Effector CD4-positive, alpha-beta T cell (primary cell): ENCODE measurements around the gene SBF2.
"Not testable (repeated sequence)": the region's sequence is repeated elsewhere in the genome, so short reads cannot be mapped to it uniquely, and the experiment has no call there.

Experiments
- DNase-seq: peaks from one replicate; pipeline ENCODE4 v3.0.0-alpha.2; 2020

Gene SBF2

DNA sequence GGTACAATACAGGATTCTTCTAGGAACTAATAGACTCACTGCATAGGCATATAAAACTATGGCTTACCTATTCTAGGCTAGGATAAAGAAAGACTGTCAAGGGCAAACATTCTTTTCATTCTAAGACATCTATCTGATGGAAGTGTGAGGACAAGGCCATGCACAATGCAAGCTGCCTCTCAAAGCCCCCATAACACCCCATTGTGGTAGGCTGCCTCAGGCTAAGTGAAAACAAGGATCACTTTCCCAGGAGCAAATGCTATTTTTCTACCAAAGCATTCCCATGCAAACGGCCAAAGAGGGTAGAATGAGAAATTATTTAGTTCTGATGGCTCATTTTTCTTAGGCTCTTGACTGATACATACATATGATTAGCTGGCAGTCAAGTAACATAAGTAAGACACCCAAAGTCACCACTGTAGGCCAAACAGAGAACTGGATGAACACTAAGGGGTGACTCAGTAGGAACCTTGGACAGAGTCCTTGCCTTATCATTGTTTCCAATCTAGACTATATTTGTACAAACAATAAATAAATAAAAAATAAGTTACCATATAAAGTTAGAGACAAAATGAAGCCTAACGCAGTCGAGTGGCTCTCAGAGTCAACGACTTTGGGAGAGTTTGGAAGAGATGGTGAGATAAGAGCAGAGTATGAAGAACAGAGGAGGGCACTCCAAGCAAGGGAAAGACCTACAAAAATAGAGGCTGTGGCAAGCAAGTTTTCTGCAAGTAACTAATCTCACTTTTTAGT is 303.6 kb downstream of the SBF2 start:
- no peak for DNase-seq

DNA sequence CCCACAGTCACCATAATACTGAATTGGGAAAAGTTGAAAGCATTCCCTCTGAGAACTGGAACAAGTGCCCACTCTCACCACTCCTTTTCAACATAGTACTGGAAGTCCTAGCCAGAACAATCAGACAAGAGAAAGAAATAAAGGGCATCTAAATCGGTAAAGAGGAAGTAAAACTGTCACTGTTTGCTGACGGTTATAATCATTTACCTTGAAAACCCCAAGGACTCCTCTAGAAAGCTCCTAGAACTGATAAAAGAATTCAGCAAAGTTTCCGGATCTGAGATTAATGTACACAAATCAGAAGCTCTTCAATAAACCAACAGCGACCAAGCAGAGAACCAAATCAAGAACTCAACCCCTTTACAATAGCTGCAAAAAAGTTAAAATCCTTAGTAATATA is 306.7 kb downstream of the SBF2 start:
- not testable (repeated sequence) for DNase-seq

DNA sequence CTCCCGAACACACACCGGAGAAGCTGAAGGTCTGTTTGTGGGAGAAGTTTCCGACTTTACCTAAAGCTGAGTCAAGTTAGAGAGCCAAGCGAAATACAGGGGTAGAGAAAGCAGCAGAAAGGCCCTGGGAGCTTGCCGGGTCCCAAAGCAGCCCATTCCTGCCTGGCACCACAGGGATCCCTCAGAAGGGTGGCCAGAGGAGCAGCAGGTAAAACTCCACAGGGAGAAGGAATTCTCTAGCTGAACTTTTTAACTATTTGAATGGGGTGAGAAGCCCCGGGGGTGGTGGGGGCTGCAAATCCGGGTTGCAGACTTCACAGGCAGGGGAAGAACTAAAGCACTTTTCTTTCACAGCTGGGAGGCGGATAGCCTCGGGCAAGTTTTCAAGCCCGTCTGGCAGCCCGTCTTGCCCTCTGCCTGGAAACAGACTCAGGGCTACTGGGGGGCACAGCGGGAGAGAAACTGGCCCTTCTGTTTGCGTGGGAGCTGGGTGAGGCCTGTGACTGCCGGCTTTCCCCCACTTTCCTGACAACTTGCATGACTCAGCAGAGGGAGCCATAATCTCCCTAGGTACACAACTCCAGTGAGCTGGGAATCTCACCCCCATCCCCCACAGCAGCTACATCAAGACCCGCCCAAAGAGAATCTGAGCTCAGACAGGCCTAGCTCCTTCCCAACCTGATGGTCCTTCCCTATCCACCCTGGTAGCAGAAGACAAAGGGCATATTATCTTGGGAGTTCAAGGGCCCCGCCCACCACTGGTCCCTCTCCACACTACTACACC is 311.0 kb downstream of the SBF2 start:
- no peak for DNase-seq

- no peak for DNase-seq
Observed at GRCh38 chr11:9982127-9982795, 311.8 kb downstream of the SBF2 start.

- no peak for DNase-seq
Observed at GRCh38 chr11:9980931-9981330, 313.1 kb downstream of the SBF2 start.

DNA sequence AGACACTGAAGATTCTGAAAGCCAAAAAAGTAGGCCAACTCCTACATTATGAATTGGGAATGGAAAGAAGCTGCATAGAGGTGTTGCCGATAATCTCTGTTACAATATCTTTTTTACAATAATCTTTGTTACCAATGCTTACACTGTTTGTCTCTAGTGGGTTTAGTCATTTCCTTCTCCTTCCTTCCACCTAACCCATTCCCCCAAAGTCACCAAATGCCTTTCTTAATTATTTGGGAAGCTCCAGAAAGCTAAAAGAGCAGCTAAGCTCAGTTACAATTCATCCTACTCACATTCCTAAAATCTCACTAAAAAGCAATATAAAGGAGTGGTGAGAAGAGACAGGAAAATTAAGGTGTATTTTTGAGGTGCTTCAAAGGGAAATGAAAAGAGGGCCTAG is 316.5 kb downstream of the SBF2 start:
- no peak for DNase-seq

- no peak for DNase-seq
Observed at GRCh38 chr11:9974375-9974774, 319.6 kb downstream of the SBF2 start.

DNA sequence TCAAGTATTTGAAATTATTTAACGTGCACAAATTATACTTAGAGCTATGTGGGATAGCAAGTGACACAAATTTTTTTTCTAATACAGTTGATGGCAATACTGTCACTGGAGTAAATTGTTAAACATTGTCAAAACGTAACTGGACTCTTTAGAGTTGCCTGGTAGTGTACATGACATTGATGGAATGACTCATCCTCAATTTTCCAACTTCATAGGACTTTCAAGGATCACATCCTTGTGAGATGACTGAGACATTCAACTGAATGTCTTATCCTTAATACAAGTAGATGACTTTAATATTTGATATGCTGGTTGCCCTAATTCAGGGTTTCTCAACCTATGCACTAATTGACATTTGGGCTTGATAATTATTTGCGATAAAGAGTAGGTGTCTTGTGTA is 320.1 kb downstream of the SBF2 start:
- DNase-seq = no peak

GRCh38 chr11:9972989-9973388 is 321.0 kb downstream of the SBF2 start:
- DNase-seq = no peak

- DNase-seq = no peak
Observed at GRCh38 chr11:9971894-9972293, 322.1 kb downstream of the SBF2 start.

DNA sequence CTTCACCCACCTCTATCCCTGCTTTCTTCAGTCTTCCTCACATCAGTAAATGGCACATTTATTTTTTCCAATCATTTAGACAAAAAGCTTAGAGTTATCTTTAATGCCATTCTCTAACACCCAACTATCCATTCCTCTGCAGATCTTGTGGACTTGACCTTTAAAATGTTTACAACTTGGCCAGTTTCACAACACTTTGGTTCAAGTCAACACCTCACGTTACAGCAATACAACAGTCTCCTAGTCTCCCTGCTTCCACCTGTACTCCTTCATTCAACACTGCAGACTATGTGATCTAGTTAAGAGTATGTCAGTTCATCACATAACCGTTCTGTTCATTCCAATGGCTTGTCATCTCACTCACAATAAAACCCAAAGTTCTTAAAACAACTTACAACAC is 325.0 kb downstream of the SBF2 start:
- DNase-seq = no peak

DNA sequence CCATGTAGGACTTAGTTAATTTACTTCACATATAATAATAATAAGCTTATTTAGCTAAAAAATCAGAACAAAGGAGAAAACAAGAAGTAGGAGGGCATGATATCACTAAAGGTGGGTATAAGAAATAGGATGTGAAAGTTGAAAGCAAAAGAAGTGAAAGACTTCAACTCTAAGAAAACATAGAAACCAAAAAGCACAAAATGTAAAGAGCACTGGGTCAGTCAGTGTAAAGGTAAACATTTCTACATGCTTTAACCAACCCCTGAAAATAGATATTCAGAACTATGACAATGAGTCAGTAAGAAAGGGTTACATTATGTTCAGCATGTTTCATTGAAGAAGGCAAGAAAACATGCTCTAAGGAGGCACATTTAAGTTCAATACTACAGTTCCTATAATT is 331.3 kb downstream of the SBF2 start:
- no peak for DNase-seq

GRCh38 chr11:9957072-9957471 is 336.9 kb downstream of the SBF2 start:
- no peak for DNase-seq

- no peak for DNase-seq
Observed at GRCh38 chr11:9956483-9956882, 337.5 kb downstream of the SBF2 start.

- no peak for DNase-seq
Observed at GRCh38 chr11:9955391-9955790, 338.6 kb downstream of the SBF2 start.

GRCh38 chr11:9953994-9954626 is 339.9 kb downstream of the SBF2 start:
- no peak for DNase-seq

DNA sequence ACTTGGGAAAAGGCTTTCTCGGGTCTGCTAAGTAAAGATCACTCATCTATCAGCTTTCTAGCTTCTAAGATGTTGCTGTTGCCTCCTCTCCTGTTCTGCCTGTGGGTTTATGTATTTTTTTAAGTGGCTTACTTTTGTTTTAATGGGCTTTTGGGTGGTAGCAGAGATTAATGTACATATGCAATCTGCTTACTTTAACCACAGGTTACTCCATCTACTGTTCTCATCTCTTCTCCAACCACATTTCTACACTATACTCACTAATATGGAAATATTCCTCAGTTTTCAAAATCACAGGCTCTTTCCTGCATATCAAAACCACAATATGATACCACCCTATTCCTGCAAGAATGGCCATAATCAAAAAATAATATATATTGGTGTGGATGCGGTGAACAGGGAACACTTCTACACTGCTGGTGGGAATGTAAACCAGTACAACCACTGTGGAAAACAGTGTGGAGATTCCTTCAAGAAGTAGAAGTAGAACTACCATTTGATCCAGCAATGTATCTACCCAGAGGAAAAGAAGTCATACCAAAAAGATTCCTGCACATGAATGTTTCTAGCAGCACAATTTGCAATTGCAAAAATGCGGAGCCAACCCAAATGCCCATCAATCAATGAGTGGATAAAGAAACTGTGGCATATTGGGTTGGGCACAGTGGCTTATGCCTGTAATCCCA is 341.4 kb downstream of the SBF2 start:
- DNase-seq = no peak

DNA sequence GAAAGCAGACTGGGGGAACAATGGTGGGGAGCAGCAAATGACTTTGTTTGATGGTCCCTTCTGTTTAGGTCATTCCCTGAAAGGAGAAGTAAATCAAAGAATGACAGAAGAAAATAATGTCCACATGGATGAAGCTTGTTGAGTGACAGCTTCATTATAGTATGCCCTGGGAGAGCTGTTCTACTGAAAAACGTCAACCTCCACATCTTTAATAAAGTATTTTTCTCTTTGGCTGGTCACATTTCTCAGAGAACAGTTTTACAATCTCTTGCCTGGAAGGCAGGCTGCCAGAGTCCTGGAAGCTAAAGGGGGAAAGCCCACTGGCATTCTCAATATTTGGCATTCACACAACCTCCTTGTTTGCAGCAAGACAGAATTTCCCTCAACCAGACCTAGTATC is 342.2 kb downstream of the SBF2 start:
- no peak for DNase-seq

DNA sequence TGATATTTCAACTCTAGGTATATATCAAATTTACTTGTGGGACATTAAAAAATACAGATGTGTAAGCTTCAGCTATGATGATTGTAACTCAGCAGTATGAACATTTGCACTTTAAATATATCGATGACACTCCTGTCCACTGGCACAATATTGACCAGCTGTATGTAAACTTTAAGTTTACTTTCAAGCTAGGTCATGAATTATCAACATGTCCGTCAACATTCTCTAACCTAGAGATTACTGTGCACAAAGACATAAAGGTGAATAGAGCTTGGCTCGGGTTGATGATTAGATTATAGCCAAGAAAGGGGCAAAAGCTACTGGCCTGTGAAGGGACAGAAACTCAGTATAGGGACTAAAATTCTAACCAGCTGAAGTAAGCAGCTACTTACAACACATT is 343.6 kb downstream of the SBF2 start:
- DNase-seq = no peak

DNA sequence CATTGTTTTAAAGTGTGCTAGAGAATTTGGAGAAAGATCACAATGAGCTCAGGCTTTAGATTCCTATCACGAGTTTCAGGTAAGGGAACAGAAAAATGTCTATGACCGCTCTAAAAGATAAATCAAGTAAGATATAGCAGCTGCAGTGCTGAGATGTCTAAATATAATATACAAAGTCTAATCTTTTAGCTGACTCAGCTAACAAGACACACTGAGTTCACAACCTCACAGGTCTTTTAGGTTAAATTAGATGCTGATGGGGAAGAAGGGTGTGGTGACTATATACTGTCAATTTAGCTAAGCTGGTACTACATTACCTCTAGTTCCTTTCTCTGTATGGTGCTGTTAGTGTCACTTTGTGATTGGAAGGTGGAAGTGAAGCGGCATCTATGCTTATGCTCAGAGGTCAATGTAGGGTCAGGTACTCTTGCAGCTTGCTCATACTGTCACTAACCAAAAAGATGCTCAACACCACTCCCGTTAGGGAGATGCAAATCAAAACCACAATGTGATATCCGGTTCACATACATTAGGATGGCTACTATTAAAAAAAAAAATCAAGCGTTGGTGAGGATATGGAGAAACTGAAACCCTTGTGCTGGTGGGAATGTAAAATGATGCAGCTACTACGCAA is 346.7 kb downstream of the SBF2 start:
- DNase-seq = no peak

GRCh38 chr11:9945680-9946079 is 348.3 kb downstream of the SBF2 start:
- DNase-seq = not testable (repeated sequence)
